Activated CD4-positive, alpha-beta memory T cell treated with anti-CD3 and anti-CD28 coated beads, Interleukin-2, amount 10 ng/mL, durations not matched to agents 7 days and 5 days (primary cell): ENCODE data around the gene SBK1. TPM values are rescaled to one million over a fixed set of nuclear protein-coding genes. Genes with fewer than 3 reads are reported as not detected.

Experiments
- CTCF ChIA-PET: fragments of 350-600 bp; sonication (Branson Sonifier 250); formaldehyde crosslinking; loops from one replicate; lab custom pipeline; 2021; ENCODE audit warnings: antibody characterized with exemption, inconsistent platforms; lab: Charles Lee
- POLR2A ChIA-PET: fragments of 350-600 bp; sonication (Branson Sonifier 250); formaldehyde crosslinking; loops from one replicate; lab custom pipeline; 2021; ENCODE audit warnings: antibody characterized with exemption; lab: Charles Lee
- DNase-seq: peaks from one replicate; pipeline ENCODE4 v3.0.0-alpha.2; 2020
- H3K27ac Mint-ChIP-seq: one replicate; pipeline ENCODE4 v1.8.0; 2021; ENCODE audit warnings: mild to moderate bottlenecking, mixed read lengths
- H3K27me3 Mint-ChIP-seq: one replicate; pipeline ENCODE4 v1.8.0; 2021; ENCODE audit warnings: mixed read lengths
- H3K36me3 Mint-ChIP-seq: one replicate; pipeline ENCODE4 v1.8.0; 2021; ENCODE audit warnings: low read depth, mixed read lengths
- H3K4me1 Mint-ChIP-seq: one replicate; pipeline ENCODE4 v1.8.0; 2021; ENCODE audit warnings: mixed read lengths
- H3K4me3 Mint-ChIP-seq: one replicate; pipeline ENCODE4 v1.8.0; 2021; ENCODE audit warnings: mild to moderate bottlenecking, mixed read lengths
- H3K9me3 Mint-ChIP-seq: one replicate; pipeline ENCODE4 v1.8.0; 2021; ENCODE audit warnings: mixed read lengths
- total RNA-seq, 2 experiments: library from RNA; stranded (reverse); gene quantifications; one replicate each; pipeline ENCODE4 v1.2.3, GENCODE V29; 2021

The SBK1 gene
- total RNA-seq, 2 experiments from 2014 or later: 9.8 TPM

DNA sequence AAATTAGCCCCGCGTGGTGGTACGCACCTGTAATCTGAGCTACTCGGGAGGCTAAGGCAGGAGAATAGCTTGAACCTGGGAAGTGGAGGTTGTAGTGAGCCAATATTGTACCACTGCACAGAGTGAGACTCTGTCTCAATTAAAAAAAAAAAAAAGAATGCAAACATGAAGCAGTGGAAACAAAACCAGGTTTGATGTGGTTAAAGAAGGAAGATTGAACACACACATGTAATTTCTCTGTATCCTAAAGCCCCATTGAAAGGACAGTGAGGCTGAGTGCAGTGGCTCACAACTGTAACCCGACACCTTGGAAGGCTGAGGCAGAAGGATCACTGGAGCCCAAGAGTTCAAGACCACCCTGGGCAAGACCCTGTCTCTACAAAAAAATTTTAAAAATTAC lies 26.5 kb upstream of the SBK1 start:
- Mint-ChIP-seq H3K4me3 (no peak overlapping the region), H3K27ac (no peak overlapping the region), H3K9me3 (no peaks in the 10 kb centered on the region), H3K27me3 (peaks cover 36% of the 10 kb centered on the region), H3K4me1 (no peaks in the 10 kb centered on the region), H3K36me3 (no peaks in the 10 kb centered on the region)
- POLR2A ChIA-PET: no interaction called here
- no peak for DNase-seq
- CTCF ChIA-PET: interaction anchor here (4.7 kb wide), 1 partner anchor 12 kb away, joined by 11 read pairs; no protein-coding TSS in a partner anchor

DNA sequence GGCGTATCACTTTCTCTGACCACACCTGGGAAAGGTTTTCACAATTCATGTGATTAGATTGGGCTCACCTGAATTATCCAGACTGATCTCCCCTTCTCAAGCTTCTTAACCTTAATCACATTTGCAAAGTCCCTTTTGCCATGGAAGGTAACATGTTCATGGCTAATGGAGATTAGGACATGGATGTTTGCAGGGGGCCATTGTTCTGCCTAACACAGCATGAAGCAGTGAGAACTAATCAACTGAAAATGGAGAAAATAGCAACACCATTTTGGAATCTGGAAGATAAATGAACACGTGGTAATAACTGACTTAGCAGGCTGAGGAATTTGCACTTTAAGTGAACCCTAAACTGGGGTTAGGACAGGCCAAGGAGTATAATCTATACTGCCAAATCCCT lies 25.0 kb upstream of the SBK1 start:
- no peaks in the 10 kb centered on the region for H3K36me3 Mint-ChIP-seq
- ChIA-PET CTCF (interaction anchor here (4.7 kb wide), 1 partner anchor 10 kb away, joined by 11 read pairs; no protein-coding TSS in a partner anchor), POLR2A (no interaction called here)
- H3K4me1 Mint-ChIP-seq: no peaks in the 10 kb centered on the region
- no peaks in the 10 kb centered on the region for H3K9me3 Mint-ChIP-seq
- peaks cover 29% of the 10 kb centered on the region for H3K27me3 Mint-ChIP-seq
- H3K4me3 Mint-ChIP-seq: no peak overlapping the region
- H3K27ac Mint-ChIP-seq: no peak overlapping the region
- no peak for DNase-seq

DNA sequence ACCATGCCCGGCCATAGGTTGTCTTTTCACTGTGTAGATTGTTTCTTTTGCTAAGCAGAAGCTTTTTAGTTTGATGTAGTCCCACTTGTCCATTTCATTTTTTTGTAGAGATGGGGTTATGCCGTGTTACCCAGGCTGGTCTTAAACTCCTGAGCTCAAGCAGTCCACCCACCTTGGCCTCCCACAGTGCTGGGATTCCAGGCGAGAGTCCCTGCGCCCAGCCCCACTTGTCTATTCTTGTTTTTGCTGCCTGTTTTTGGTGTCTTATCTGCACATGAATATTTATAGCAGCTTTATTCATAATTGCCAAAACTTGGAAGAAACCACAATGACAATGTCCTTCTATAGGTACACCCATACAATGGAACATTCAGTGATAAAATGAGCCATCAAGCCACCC lies 18.8 kb upstream of the SBK1 start:
- ChIA-PET CTCF (interaction anchor here (10.2 kb wide), 1 partner anchor 45 kb away, joined by 170 read pairs; no protein-coding TSS in a partner anchor), POLR2A (no interaction called here)
- Mint-ChIP-seq H3K9me3 (no peaks in the 10 kb centered on the region), H3K4me1 (peaks cover 26% of the 10 kb centered on the region), H3K27me3 (peaks cover 27% of the 10 kb centered on the region), H3K4me3 (no peak overlapping the region), H3K27ac (no peak overlapping the region), H3K36me3 (no peaks in the 10 kb centered on the region)
- DNase-seq: no peak

DNA sequence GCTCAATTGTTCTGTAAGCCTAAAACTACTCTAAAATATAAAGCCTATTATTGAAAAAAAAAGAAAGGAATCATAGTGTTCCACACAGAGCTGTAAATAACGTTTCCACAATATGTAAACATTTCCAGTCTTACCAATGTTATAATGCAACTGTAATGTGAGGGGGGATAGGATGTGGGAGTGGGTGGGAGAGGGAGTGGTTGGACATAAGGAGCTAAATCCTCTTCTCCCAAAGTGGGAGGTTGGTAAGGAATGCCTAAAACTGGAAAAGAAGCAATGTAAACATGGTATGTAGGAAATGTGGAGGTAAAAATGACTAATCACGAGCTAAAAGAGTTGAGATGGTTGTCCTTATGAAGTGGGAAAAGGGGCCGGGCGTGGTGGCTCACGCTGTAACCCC lies 17.6 kb upstream of the SBK1 start:
- no peak for DNase-seq
- H3K36me3 Mint-ChIP-seq: no peaks in the 10 kb centered on the region
- peaks cover 37% of the 10 kb centered on the region for H3K4me1 Mint-ChIP-seq
- CTCF ChIA-PET: interaction anchor here (0.9 to 10.2 kb wide), 3 partner anchors 44 to 269 kb away, joined by 3 to 170 read pairs (median 3); no protein-coding TSS in a partner anchor
- H3K27ac Mint-ChIP-seq: no peak overlapping the region
- no peaks in the 10 kb centered on the region for H3K9me3 Mint-ChIP-seq
- POLR2A ChIA-PET: no interaction called here
- H3K4me3 Mint-ChIP-seq: no peak overlapping the region
- H3K27me3 Mint-ChIP-seq: peaks cover 27% of the 10 kb centered on the region

DNA sequence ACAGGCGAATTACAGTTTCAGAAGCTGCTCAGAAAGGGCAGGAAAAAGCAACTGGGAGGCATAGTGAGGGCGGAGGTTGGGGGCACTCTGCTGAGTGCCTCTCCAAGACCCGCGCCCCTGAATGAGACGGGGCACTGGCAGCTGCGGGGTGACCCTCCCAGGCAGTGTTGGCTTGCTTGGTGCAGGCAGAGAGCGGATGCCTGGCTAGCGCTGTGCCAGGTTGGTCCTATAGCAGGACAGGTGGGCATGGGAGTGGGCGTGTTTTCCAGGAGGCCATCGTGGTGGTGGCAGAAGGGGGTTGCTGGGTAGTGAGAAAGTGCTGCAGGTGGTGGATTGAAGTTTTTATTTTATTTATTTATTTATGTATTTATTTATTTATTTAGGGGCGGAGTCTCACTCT lies 16.0 kb upstream of the SBK1 start:
- POLR2A ChIA-PET: interaction anchor here (1.6 to 2.2 kb wide), 3 partner anchors 16 to 216 kb away, joined by 6 to 10 read pairs (median 9); partner anchors contain the start of genes CLN3 and SBK1
- no peak overlapping the region for H3K4me3 Mint-ChIP-seq

DNA sequence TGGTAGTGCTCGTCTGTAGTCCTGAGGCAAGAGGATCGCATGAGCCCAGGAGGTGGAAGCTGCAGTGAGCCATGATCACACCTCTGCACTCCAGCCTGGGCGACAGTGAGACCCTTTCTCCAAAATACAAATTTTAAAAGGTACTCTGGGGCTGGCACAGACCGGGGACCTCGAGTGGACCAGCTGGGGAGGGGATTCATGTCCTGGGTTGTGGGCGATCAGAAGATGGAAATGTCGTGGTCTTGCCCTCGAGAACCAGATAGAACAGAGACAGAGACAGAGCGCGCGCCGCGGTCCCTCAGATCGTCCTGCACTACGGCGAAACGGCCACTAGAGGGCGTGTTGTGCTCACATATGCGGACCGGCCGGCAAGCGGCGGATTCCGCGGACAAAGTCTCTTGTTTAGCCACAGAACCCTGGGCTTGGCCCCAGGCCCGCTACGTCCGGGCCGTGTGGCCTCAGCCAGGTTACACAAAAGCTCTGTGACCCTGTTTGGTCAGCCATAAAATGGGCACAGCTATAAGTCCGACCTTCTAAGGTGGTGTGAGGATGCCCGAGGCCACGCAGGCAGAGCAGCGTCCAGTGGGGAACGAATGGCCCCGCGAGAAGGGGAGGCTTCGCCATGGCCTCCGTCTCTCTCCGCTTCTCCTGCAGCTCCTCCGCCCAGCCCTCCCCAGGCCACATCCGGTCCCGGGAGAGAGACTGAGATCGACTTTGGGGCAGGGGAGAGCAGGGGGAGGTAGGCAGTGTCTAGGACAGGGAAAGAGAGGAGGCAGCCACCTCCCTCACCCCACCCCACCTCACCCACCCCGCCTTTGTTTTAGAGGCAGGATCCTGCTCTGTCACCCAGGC lies 14.6 kb upstream of the SBK1 start:
- Mint-ChIP-seq H3K4me3 (peak overlapping the region; percentile 22), H3K4me1 (peaks cover 37% of the 10 kb centered on the region), H3K27ac (peak overlapping the region; percentile 62), H3K9me3 (no peaks in the 10 kb centered on the region), H3K27me3 (peaks cover 26% of the 10 kb centered on the region), H3K36me3 (no peaks in the 10 kb centered on the region)
- DNase-seq: peak; percentile 85
- POLR2A ChIA-PET: interaction anchor here (0.8 to 2.2 kb wide), 9 partner anchors 15 to 215 kb away, joined by 3 to 11 read pairs (median 6); partner anchors contain the start of genes CLN3 and SBK1
- CTCF ChIA-PET: interaction anchor here (0.5 to 10.2 kb wide), 16 partner anchors 10 to 339 kb away, joined by 3 to 170 read pairs (median 5); partner anchors contain the start of gene SBK1

More for the DNA sequence above, 16.0 kb upstream of the SBK1 start:
- CTCF ChIA-PET: interaction anchor here (3.5 to 10.2 kb wide), 2 partner anchors 33 to 42 kb away, joined by 31 to 170 read pairs; no protein-coding TSS in a partner anchor
- Mint-ChIP-seq H3K27me3 (peaks cover 27% of the 10 kb centered on the region), H3K27ac (no peak overlapping the region), H3K9me3 (no peaks in the 10 kb centered on the region), H3K36me3 (no peaks in the 10 kb centered on the region), H3K4me1 (peaks cover 37% of the 10 kb centered on the region)
- DNase-seq: no peak

DNA sequence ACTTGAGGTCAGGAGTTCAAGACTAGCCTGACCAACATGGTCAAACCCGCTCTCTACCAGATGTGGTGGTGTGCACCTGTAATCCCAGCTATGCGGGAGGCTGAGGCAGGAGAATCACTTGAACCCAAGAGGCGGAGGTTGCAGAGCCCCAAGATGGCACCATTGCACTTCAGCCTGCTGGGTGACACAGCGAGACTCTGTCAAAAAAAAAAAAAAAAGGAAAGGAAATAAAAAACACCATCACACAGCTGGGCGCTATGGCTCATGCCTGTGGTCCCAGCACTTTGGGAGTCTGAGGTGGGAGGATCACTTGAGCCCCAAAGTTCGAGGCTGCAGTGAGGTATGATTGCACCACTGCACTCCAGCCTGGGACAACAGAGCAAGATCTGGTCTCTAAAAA lies 13.3 kb upstream of the SBK1 start:
- ChIA-PET CTCF (interaction anchor here (0.6 to 10.2 kb wide), 6 partner anchors 18 to 1656 kb away, joined by 3 to 170 read pairs (median 6); no protein-coding TSS in a partner anchor), POLR2A (interaction anchor here (0.6 to 2.1 kb wide), 2 partner anchors 37 to 355 kb away, joined by 3 to 11 read pairs; no protein-coding TSS in a partner anchor)
- Mint-ChIP-seq H3K4me1 (peaks cover 37% of the 10 kb centered on the region), H3K27ac (no peak overlapping the region), H3K36me3 (no peaks in the 10 kb centered on the region), H3K9me3 (no peaks in the 10 kb centered on the region), H3K4me3 (no peak overlapping the region), H3K27me3 (peaks cover 19% of the 10 kb centered on the region)
- DNase-seq: peak; percentile 28

DNA sequence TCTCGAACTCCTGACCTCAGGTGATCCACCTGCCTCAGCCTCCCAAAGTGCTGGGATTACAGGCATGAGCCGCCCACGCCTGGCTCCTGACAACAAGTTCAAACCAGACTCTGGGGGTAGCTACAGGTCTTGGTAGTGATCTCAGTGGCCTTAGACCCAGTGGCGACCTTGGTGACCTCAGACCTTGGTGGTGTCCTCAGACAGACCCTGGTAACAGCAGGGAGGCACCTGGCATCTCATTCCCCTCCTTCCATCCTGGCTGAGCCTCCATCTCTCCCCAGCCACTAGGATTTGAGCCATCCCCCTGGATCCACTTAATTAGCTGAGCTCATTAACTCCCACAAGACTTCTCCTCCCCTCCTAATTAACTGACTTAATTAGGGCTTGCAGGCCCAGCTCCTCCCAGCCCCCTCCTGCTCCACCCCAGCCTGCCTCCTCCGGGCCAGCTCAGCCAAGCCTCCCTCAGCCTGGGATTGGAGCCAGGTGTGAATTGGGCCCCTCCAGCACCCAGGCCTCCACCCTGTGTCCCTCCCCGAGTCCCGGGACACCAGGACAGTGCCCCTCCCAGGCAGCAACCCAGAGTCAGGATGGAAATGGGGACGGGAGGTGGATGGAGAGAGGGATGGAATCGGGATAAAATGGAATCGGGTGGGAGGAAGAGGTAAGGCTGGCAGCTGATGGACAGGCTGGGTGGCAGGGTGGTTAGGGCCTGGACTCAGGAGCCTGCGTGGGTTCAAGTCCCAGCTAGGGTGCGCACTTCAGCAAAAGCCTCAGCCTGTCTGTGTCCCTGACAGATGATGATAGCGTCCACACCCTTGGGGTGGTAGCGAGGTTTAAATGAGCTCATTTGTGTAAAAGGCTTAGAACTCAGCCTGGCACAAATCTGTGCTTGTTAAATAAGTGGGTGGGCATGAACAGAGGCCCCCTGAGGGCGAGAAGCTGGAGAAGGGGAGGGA lies 11.2 kb upstream of the SBK1 start:
- ChIA-PET POLR2A (interaction anchor here (1.4 to 2.7 kb wide), 3 partner anchors 11 to 41 kb away, joined by 4 to 11 read pairs (median 6); partner anchors contain the start of gene SBK1), CTCF (interaction anchor here (0.8 to 10.2 kb wide), 6 partner anchors 10 to 46 kb away, joined by 3 to 170 read pairs (median 4); no protein-coding TSS in a partner anchor)
- peaks cover 3% of the 10 kb centered on the region for H3K27me3 Mint-ChIP-seq
- no peak for DNase-seq
- H3K9me3 Mint-ChIP-seq: no peaks in the 10 kb centered on the region
- H3K27ac Mint-ChIP-seq: no peak overlapping the region
- no peaks in the 10 kb centered on the region for H3K36me3 Mint-ChIP-seq
- H3K4me1 Mint-ChIP-seq: peaks cover 30% of the 10 kb centered on the region
- no peak overlapping the region for H3K4me3 Mint-ChIP-seq

DNA sequence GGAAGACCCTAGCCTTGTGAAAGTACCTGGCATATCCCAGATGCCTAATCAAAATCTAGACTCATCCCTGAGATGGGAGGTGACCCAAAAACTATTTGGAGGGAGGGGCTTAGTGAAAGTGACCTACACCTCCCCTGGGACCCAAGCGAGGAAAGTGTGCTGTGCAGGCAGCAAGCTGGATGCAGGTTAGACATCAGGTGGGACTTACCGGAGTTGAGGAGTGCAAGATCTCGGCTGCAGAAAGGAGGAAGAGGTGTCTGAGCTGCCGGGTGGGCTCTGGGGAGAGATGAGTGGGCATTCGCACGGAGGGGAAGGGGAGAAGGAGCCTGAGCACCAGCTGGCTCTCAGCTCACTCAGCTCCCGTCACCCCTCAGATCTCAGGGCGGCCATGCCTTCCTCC lies 10.3 kb upstream of the SBK1 start:
- POLR2A ChIA-PET: interaction anchor here (1.4 to 2.7 kb wide), 3 partner anchors 10 to 40 kb away, joined by 4 to 11 read pairs (median 6); partner anchors contain the start of gene SBK1
- no peak for DNase-seq
- H3K27ac Mint-ChIP-seq: no peak overlapping the region
- peaks cover 24% of the 10 kb centered on the region for H3K4me1 Mint-ChIP-seq
- H3K27me3 Mint-ChIP-seq: no peaks in the 10 kb centered on the region
- H3K4me3 Mint-ChIP-seq: no peak overlapping the region
- CTCF ChIA-PET: interaction anchor here (0.8 to 10.2 kb wide), 4 partner anchors 9 to 45 kb away, joined by 3 to 170 read pairs (median 4); no protein-coding TSS in a partner anchor
- H3K9me3 Mint-ChIP-seq: no peaks in the 10 kb centered on the region
- no peaks in the 10 kb centered on the region for H3K36me3 Mint-ChIP-seq

DNA sequence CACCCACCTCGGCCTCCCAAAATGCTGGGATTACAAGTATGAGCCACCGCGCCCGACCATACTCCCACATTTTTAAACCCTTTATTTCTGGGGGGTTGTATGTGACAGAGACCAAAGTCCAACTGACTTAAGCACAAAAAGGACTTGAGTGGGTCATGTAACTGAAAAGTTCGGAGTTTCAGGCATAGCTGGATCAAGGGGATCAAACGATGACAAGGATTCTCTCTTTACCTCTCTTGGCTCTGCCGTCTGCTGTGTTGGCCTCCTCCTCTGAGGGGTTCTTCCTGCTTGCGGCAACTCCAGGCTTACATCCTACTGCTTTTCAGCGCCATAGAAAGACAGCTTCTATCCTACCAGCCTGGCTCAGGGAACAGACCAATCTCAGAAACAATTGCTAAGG lies 9.2 kb upstream of the SBK1 start:
- ChIA-PET POLR2A (interaction anchor here (2.7 kb wide), 1 partner anchor 9 kb away, joined by 11 read pairs; the partner anchor contains the start of gene SBK1), CTCF (interaction anchor here (1.3 to 1.8 kb wide), 3 partner anchors 34 to 44 kb away, joined by 3 to 7 read pairs (median 5); no protein-coding TSS in a partner anchor)
- peaks cover 18% of the 10 kb centered on the region for H3K4me1 Mint-ChIP-seq
- H3K27me3 Mint-ChIP-seq: peaks cover 5% of the 10 kb centered on the region
- no peak overlapping the region for H3K27ac Mint-ChIP-seq
- no peaks in the 10 kb centered on the region for H3K9me3 Mint-ChIP-seq
- no peak overlapping the region for H3K4me3 Mint-ChIP-seq
- H3K36me3 Mint-ChIP-seq: no peaks in the 10 kb centered on the region
- no peak for DNase-seq

DNA sequence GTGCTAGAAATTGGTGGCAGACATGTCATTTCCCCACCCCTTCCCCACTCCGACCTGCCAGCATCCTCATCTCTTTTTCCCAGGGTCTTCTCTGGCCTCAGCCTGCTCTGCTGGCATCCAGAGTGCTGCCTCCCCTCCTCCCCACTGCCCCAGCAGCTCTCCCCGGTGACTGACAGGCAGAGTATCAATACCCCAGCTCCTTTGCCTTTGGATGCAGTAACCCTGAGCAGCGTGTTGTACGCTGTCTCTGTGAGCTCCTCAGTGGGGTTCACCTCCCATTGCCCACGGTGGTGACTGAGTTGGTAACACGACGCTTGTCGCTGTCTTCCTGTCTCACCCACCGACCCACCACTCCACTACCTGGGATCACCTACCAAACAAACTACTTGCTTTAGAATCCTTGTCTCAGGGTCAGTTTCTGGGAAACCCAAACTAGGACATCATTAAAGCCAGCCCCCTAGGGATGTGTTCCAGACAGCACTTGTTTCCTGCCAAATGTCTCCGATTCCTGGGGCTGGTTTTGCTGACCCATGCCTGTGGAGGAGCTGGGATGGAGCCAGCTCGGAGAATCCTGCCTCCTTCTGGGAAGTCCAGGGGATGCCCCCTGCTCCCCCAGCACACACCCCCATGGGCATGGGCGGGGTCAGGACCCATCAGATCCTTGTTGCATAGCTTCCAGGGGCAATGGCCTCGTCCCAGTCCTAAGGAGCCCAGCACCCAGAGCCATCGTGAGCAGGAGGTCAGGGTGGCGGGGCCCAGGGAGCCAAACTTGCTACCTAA lies 8.3 kb upstream of the SBK1 start:
- CTCF ChIA-PET: interaction anchor here (1.3 to 1.8 kb wide), 2 partner anchors 33 to 38 kb away, joined by 3 to 7 read pairs; no protein-coding TSS in a partner anchor
- no peaks in the 10 kb centered on the region for H3K9me3 Mint-ChIP-seq
- no peak overlapping the region for H3K4me3 Mint-ChIP-seq
- H3K27me3 Mint-ChIP-seq: peaks cover 5% of the 10 kb centered on the region
- no peaks in the 10 kb centered on the region for H3K36me3 Mint-ChIP-seq
- H3K4me1 Mint-ChIP-seq: peaks cover 18% of the 10 kb centered on the region
- POLR2A ChIA-PET: no interaction called here
- no peak for DNase-seq
- H3K27ac Mint-ChIP-seq: no peak overlapping the region
